Kidney (tissue), 14 donors: Measurements from ENCODE around the gene CSNK1G3. TPM values are rescaled to one million over a fixed set of nuclear protein-coding genes. Genes with fewer than 3 reads are reported as not detected.

Source experiments
- DNase-seq, 5 donors: peaks; one replicate each; pipeline ENCODE4 v3.0.0-alpha.2; 2013 to 2020
- FAIRE-seq: peaks from 2 replicates; lab custom pipeline; 2012; peaks lifted over from hg19 to GRCh38; lab: Jason Lieb, UNC
- H3K27ac ChIP-seq, 2 donors: one replicate each; pipeline ENCODE4 v1.7.0; 2013; ENCODE audit warnings: low read depth in 2 of 2, low read length in 2 of 2, inconsistent platforms in 1 of 2
- H3K27me3 ChIP-seq: one replicate; pipeline ENCODE4 v1.7.1; 2013; ENCODE audit warnings: low read length, inconsistent platforms; ENCODE audit not compliant: control insufficient read depth, insufficient read depth
- H3K36me3 ChIP-seq, 3 donors: one replicate each; pipeline versions ENCODE4 v1.7.0 to v1.7.1; 2013; ENCODE audit warnings: low read length in 3 of 3, control low read depth in 1 of 3, inconsistent platforms in 1 of 3; ENCODE audit not compliant: insufficient read depth in 3 of 3, control insufficient read depth in 2 of 3
- H3K4me1 ChIP-seq, 3 donors: one replicate each; pipeline versions ENCODE4 v1.7.0 to v1.7.1; 2013; ENCODE audit warnings: low read length in 3 of 3, inconsistent platforms in 1 of 3, low read depth in 1 of 3; ENCODE audit not compliant: control insufficient read depth in 2 of 3, insufficient read depth in 2 of 3
- H3K4me3 ChIP-seq, 3 donors: one replicate each; pipeline versions ENCODE4 v1.7.0 to v1.8.1; 2013; ENCODE audit warnings: low read length in 3 of 3, control low read depth in 1 of 3, inconsistent platforms in 1 of 3
- H3K9ac ChIP-seq, 3 donors: one replicate each; pipeline versions ENCODE4 v1.7.0 to v1.7.1; 2013; ENCODE audit warnings: low read length in 3 of 3, control low read depth in 1 of 3, inconsistent platforms in 1 of 3
- H3K9me3 ChIP-seq, 3 donors: one replicate each; pipeline versions ENCODE4 v1.7.0 to v1.7.1; 2013; ENCODE audit warnings: low read length in 3 of 3, control low read depth in 1 of 3, inconsistent platforms in 1 of 3; ENCODE audit not compliant: control insufficient read depth in 2 of 3, insufficient read depth in 1 of 3
- intact Hi-C: fragments of 100-400 bp; cut with DNase I; formaldehyde crosslinking; loops from one replicate; pipeline ENCODE4 v1.11.1; 2022
- polyA plus RNA-seq: library from polyadenylated mRNA; stranded (reverse); fragments of 350-450 nt; fragmentation: Illumina TruSeq; extraction: RNeasy Lipid Tissue Mini Kit (QIAGEN cat#74804); gene quantifications from one replicate; pipeline ENCODE4 v1.2.3, GENCODE V29; 2014; ENCODE audit warnings: low read depth, low replicate concordance; ENCODE audit not compliant: insufficient read depth
- total RNA-seq: library from RNA; stranded (reverse); fragmentation: NEBNext Ultra II Directional; extraction: Animal tissue kit (Norgen Biotek cat#: 25700); gene quantifications from one replicate; pipeline ENCODE4 v1.2.1, GENCODE V29; 2021
- TF ChIP-seq, protein P1 (sequence below): IDR thresholded peaks from 3 replicates; pipeline ENCODE4 v1.5.1; 2012; ENCODE audit warnings: mild to moderate bottlenecking, moderate library complexity, borderline replicate concordance; ENCODE audit not compliant: insufficient read depth; ENCODE audit errors: extremely low read depth
- donor health status: control.
- donor health status: control.
- donor health status: control.
- donor health status: control.
- donor health status: control.
- donor health status: DM: yes; HTN: yes; CAD: no.
- donor health status: Normal renal cell carcinoma (clear cell type).

CSNK1G3 gene
- total and polyA plus RNA-seq, 2 donors from 2014 or later = 8.1 to 39.1 TPM

DNA sequence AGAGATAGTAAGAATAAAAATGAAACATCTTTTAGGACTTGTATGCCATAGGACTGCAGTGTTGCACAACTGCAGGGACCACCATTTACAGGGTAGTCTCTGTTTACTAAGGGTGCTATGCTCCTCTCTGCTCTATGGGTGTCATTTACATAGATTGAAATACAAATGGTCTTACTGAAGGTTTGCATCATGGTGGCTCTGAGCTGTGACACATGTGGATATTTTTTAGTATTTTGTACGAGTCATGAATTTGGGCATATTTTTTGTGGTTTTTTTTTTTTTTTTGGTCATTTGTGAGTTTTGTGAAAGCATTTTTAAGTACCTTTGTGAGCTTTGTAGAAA, 47.4 kb downstream of the CSNK1G3 start:
- H3K9ac ChIP-seq = no peak overlapping the region
- intact Hi-C loops = no loop called here
- TF ChIP-seq, protein P1, sequence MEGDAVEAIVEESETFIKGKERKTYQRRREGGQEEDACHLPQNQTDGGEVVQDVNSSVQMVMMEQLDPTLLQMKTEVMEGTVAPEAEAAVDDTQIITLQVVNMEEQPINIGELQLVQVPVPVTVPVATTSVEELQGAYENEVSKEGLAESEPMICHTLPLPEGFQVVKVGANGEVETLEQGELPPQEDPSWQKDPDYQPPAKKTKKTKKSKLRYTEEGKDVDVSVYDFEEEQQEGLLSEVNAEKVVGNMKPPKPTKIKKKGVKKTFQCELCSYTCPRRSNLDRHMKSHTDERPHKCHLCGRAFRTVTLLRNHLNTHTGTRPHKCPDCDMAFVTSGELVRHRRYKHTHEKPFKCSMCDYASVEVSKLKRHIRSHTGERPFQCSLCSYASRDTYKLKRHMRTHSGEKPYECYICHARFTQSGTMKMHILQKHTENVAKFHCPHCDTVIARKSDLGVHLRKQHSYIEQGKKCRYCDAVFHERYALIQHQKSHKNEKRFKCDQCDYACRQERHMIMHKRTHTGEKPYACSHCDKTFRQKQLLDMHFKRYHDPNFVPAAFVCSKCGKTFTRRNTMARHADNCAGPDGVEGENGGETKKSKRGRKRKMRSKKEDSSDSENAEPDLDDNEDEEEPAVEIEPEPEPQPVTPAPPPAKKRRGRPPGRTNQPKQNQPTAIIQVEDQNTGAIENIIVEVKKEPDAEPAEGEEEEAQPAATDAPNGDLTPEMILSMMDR = no peak

DNA sequence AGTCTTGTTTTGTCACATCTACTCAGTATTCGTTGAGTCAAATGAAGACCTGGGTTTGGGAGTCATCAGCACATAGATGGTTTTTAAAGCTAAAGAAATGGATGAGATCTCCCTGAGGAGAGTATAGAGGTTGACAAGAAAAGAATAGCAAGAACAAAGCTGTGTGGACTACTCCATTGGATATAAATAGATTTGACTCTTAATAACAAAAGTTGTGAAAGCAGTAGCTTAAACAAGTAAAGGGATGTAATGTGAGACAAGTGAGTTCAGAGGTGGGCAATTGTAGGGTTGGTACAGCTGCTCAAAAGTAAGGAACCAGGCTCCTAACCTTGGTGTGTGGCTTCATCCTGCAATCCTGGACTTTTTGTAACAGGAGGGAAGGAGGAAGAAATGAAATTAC, 49.3 kb downstream of the CSNK1G3 start:
- no peak for DNase-seq
- FAIRE-seq = no peak
- TF ChIP-seq, protein P1 = no peak
- no peaks in the 10 kb centered on the region for H3K9me3 ChIP-seq
- no peaks in the 10 kb centered on the region for H3K4me1 ChIP-seq
- H3K27ac ChIP-seq = no peak overlapping the region
- no peaks in the 10 kb centered on the region for H3K27me3 ChIP-seq
- no peak overlapping the region for H3K9ac ChIP-seq
- intact Hi-C loops = no loop called here
- no peak overlapping the region for H3K4me3 ChIP-seq
- no peaks in the 10 kb centered on the region for H3K36me3 ChIP-seq

More for the DNA sequence above, 47.4 kb downstream of the CSNK1G3 start:
- FAIRE-seq = no peak
- no peak overlapping the region for H3K27ac ChIP-seq
- no peak for DNase-seq
- no peak overlapping the region for H3K4me3 ChIP-seq
- H3K36me3 ChIP-seq = no peaks in the 10 kb centered on the region
- no peaks in the 10 kb centered on the region for H3K9me3 ChIP-seq
- H3K4me1 ChIP-seq = no peaks in the 10 kb centered on the region
- no peaks in the 10 kb centered on the region for H3K27me3 ChIP-seq

DNA sequence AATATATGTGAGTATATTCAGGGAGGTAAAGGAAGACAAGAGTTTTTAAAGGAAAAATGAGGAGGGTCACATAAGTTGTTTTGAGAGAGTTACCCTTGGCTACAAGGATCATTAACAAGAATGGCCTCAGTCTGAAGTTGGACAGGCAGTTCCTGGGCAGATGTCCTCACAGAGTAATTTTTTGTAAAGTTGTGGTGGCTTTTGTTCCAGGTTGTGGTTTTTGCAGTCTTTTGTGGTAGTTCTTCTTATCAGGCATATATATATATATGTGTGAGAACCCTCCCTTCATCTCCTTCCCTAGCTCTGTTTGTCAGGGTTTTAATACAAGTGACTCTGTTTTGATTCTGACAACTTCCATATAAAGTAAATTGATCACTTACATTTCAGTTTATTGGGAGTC, 60.0 kb downstream of the CSNK1G3 start:
- TF ChIP-seq, protein P1 = no peak
- DNase-seq = no peak
- no peaks in the 10 kb centered on the region for H3K4me1 ChIP-seq
- no peak for FAIRE-seq
- intact Hi-C loops = no loop called here
- no peak overlapping the region for H3K9ac ChIP-seq
- H3K27ac ChIP-seq = no peak overlapping the region
- no peaks in the 10 kb centered on the region for H3K9me3 ChIP-seq
- no peaks in the 10 kb centered on the region for H3K36me3 ChIP-seq
- H3K27me3 ChIP-seq = no peaks in the 10 kb centered on the region
- no peak overlapping the region for H3K4me3 ChIP-seq

DNA sequence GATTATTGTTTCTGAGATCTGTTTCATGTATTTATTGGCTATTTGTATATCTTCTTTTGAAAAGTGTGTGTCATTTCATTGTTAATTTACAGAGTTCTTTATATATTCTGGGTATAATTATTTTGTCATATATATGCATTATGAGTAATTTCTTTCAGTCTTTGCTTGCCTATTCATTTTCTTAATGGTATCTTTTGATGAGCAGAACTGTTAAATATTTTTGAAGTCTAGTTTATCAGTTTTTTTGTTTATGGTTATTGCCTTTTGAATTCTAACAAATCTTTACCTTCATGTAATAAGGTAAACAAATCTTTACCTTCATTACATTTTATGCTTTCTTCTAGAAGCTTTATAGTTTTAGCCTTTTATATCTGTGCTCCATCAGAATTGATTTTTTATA, 66.4 kb downstream of the CSNK1G3 start:
- Histone ChIP-seq H3K27ac (no peak overlapping the region), H3K4me1 (no peaks in the 10 kb centered on the region), H3K36me3 (peaks cover 0 to 3% (median 0%) of the 10 kb centered on the region in 3 donors), H3K9ac (no peak overlapping the region), H3K4me3 (no peak overlapping the region), H3K9me3 (no peaks in the 10 kb centered on the region), H3K27me3 (no peaks in the 10 kb centered on the region)
- DNase-seq (no peak), FAIRE-seq (peak; percentile 3)
- intact Hi-C loops = no loop called here
- TF ChIP-seq, protein P1 = no peak
